NCI-H128 (cell line): ENCODE data around the gene GBP5.
"Not testable (repeated sequence)": the region's sequence is repeated elsewhere in the genome, so short reads cannot be mapped to it uniquely, and the experiment has no call there.

Source experiments
- DNase-seq: peaks from one replicate; lab custom pipeline; 2025; ENCODE audit not compliant: unreplicated experiment; lab: John Stamatoyannopoulos, UW

The GBP5 gene

GRCh38 chr1:89284078-89284763, 11.6 kb upstream of the GBP5 start:
- not testable (repeated sequence) for DNase-seq

GRCh38 chr1:89280766-89281165, 8.1 kb upstream of the GBP5 start:
- no peak for DNase-seq

DNA sequence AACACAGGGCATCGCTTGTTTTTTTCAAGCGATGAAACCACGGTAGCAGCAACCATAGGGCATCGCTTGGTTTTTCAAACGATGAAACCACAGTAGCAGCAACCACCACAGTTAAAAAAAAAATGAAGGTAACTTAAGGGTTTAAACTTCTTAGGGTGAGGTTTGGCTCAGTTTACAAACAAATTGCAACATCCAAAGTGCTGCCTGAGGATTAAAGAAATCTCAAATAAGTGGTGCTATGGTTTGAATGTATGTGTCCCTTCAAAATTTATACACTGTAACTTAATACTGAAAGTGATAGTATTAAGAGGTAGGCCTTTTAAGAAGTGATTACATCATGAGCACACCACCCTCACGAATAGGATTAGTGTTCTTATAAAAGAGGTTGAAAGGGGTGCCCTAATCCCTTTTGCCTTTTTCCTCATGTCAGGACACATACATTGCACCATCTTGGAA, 6.4 kb upstream of the GBP5 start:
- DNase-seq, result no peak

- no peak for DNase-seq
Observed at GRCh38 chr1:89277725-89278124, 5.1 kb upstream of the GBP5 start.

- no peak for DNase-seq
Observed at GRCh38 chr1:89276690-89277089, 4.0 kb upstream of the GBP5 start.

DNA sequence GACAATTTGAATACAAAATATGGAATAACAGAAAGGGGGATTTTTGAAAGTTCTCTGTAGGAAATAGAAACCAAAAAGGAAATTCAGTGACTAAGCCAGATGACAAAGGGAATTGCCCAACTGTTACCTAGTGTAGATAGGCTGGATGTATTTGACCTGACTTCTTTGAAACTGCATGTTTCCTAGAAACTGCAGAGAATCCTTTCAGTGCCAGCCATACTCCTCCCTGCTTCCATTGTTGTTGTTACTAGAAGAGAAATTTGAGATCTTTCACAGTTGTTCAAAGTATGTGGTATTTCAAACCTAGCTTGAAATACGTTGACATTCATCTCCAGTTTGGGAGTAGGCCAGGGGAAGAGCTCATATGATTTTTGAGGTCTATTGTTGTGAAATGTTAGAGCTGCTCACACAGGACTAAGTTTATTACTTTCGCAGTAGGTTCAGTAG, 1.8 kb upstream of the GBP5 start:
- DNase-seq, result no peak

DNA sequence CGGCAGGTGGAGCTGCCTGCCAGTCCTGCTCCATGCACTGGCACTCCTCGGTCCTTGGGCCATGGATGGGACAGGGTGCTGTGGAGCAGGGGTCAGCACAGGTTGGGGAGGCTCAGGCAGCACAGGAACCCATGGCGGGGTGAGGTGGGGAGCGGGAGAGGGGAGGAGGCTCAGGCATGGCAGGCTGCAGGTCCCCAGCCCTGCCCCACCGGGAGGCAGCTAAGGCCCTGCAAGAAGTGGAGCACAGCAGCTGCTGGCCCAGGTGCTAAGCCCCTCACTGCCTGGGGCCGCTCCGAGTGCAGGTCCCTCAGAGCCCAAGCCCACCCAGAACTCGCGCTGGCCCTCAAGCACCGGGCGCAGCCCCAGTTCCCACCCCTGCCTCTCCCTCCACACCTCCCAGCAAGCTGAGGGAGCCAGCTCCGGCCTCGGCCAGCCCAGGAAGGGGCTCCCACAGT, 691 bp upstream of the GBP5 start:
- DNase-seq, result no peak

DNA sequence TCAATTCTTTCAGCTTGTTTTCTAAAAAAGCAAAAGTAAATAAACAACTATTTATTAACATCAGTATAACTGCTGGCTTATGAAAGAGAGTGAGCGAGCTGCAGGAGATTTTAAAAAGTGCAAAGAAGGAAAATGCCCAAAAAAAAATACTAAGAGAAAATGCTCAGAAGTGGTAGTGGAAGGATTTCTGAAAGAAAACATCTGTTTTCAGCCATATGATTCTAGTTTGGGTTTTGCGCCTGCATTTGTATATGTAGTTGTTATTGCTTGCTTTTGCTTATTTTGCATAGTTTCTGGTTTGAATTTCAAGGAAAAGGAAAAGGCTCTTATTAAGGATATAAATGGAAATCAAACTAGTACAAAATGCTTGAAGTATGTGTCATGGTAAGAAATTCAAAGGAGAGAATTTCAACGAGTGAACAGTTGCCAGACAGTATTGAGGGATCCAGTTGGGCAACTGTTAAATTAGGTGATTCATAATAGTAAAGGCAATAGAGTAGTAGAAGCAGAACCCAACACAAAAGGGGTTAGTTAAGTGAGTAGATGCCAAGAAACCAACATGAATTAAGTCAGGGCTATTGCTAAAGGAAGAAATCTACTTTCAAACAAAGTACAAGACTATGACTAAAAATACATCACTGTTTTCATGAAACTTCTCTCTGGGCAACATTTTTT, 1.2 kb downstream of the GBP5 start:
- DNase-seq, result no peak

GRCh38 chr1:89270423-89270822, 2.2 kb downstream of the GBP5 start:
- no peak for DNase-seq

- DNase-seq, result no peak
Observed at GRCh38 chr1:89269277-89269676, 3.4 kb downstream of the GBP5 start.

DNA sequence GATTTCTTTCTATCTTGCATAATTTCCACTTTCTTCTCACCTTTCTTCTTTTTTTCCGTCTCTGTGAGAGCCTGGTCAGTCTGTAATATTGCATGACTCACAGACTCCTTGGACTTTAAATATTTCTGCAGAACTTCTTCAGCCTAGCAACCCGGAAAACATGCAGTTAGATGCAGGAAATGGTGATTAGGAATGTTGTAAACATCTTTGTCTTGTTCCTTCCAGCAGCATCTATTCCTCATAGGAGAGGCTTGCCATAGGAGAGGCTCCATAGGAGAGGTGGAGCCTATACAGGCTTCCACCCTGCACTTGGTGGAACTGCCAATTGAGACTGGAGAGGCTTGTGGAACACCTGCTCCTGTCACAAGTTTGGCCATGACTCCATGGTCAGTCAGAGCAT, 10.0 kb downstream of the GBP5 start:
- no peak for DNase-seq

DNA sequence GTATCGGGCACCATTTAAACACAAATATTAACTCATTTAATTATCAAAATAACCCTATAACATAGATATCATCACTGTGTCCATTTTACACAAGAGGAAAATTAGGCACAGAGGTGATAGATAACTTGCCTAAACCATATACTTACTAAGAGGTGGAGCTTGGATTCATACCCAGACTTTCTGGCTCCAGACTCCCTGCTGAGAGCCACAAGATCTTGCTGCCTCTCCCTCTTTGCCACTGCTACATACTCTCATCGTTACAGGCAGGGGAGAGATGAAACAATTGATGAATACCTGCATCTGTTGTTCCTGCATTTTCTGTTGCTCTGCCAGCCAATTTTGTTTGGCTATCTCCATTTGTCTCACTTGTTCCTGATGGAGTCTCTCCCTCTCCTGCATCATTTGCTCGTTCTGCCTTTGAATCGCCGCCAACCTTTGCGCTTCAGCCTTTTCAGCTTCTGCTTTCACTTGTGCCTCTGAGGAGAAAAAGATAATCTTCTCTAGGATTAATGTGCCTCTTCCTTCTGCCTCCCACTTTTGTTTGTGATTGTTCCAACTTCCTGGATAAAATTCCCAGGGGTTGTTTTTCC, 10.6 kb downstream of the GBP5 start:
- peak; percentile 33 for DNase-seq

GRCh38 chr1:89260566-89261255, 11.9 kb downstream of the GBP5 start:
- DNase-seq, result no peak

GRCh38 chr1:89260042-89260441, 12.6 kb downstream of the GBP5 start:
- no peak for DNase-seq

- DNase-seq, result no peak
Observed at GRCh38 chr1:89259283-89259971, 13.2 kb downstream of the GBP5 start.

GRCh38 chr1:89257041-89257440, 15.6 kb downstream of the GBP5 start:
- DNase-seq, result no peak

DNA sequence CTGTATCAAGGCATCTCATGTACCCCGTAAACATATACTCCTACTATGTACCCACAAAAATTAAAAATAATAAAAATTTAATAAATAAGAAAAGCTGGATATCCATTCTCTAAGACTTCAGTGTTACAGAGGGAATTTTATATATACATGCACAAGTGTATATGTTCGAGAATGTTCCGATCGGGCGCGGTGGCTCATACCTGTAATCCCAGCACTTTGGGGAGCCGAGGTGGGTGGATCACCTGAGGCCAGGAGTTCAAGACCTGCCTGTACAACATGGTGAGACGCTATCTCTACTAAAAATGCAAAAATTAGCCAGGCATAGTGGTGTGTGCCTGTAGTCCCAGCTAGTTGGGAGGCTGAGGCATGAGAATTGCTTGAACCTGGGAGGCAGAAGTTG, 17.1 kb downstream of the GBP5 start:
- DNase-seq, result not testable (repeated sequence)

- DNase-seq, result peak; percentile 90
Observed at GRCh38 chr1:89254658-89255287, 17.9 kb downstream of the GBP5 start.

- DNase-seq, result no peak
Observed at GRCh38 chr1:89243046-89243445, 29.6 kb downstream of the GBP5 start.
